Prostate gland (tissue), 2 donors: ENCODE measurements around the gene MFN2. TPM values are rescaled to one million over a fixed set of nuclear protein-coding genes. Genes with fewer than 3 reads are reported as not detected.

Experiments
- DNase-seq: peaks from one replicate; pipeline ENCODE4 v3.0.0-alpha.2; 2019; ENCODE audit warnings: low spot score
- H3K27ac ChIP-seq, 2 donors: fragments of 200-600 bp; sonication (generic); 2 replicates each; pipeline ENCODE4 v1.5.1; 2017 to 2019
- H3K27me3 ChIP-seq: fragments of 200-600 bp; sonication (generic); replicated peaks from 2 replicates; pipeline ENCODE4 v1.5.1; 2019; ENCODE audit not compliant: insufficient read depth
- H3K36me3 ChIP-seq, 2 donors: fragments of 200-600 bp; sonication (generic); 1 replicate in 1 of 2; 2 replicates in 1 of 2; pipeline versions ENCODE4 v1.5.1 to v1.8.1; 2017 to 2019
- H3K4me1 ChIP-seq: fragments of 200-600 bp; sonication (generic); replicated peaks from 2 replicates; pipeline ENCODE4 v1.5.1; 2019
- H3K4me3 ChIP-seq, 2 donors: fragments of 200-600 bp; sonication (generic); 2 replicates each; pipeline ENCODE4 v1.5.1; 2017 to 2019
- H3K9me3 ChIP-seq: fragments of 200-600 bp; sonication (generic); 2 replicates; pipeline ENCODE4 v1.5.1; 2017
- CTCF ChIP-seq, 4 experiments: fragments of 200-600 bp in 2 of 4; fragments of 450-650 bp in 2 of 4; sonication (generic) in 2 of 4; IDR thresholded peaks; 1 replicate in 3 of 4; 2 replicates in 1 of 4; pipeline ENCODE4 v1.5.1; 2016 to 2019; ENCODE audit warnings: antibody characterized with exemption in 4 of 4, mild to moderate bottlenecking in 2 of 4, moderate library complexity in 2 of 4
- POLR2A ChIP-seq: fragments of 450-650 bp; IDR thresholded peaks from one replicate; pipeline ENCODE4 v1.6.1; 2016; ENCODE audit warnings: antibody characterized with exemption, mild to moderate bottlenecking
- POLR2AphosphoS5 ChIP-seq: sonication (generic); formaldehyde crosslinking; IDR thresholded peaks from one replicate; pipeline ENCODE4 v1.6.1; 2017; ENCODE audit warnings: antibody characterized with exemption
- WGBS: methylation state at CpG from one replicate; pipeline ENCODE4 v1.1.5; 2018; 5-methylcytosine and 5-hydroxymethylcytosine counted together
- intact Hi-C: fragments of 100-400 bp; cut with DNase I; formaldehyde crosslinking; loops from one replicate; pipeline ENCODE4 v1.14.2; 2022
- microRNA-seq: library from miRNA; unstranded; fragments of <30 nt; microRNA quantifications from one replicate; pipeline ENCODE4, GENCODE V29; 2016
- small RNA-seq, 2 donors: library from RNA; depleted of rRNA; stranded (forward); fragments of <200 nt; gene quantifications; one replicate each; pipeline ENCODE3, GENCODE V24; 2016
- total RNA-seq, 2 donors: library from RNA; depleted of rRNA; stranded (reverse); fragments of >200 nt; gene quantifications; one replicate each; pipeline ENCODE4 v1.1.0, GENCODE V29; 2016

Gene MFN2
- total RNA-seq, 2 donors from 2014 or later: 55.0 to 92.4 TPM

GRCh38 chr1:12059722-12060464 lies 79.6 kb downstream of the MFN2 start:
- intact Hi-C loops: no loop called here
- TF ChIP-seq CTCF (IDR thresholded peaks at IDR 0.05): no peak
- TF ChIP-seq POLR2A: no peak
- TF ChIP-seq POLR2AphosphoS5: no peak
- H3K4me1 ChIP-seq: no peaks in the 10 kb centered on the region

GRCh38 chr1:12060500-12060899 lies 80.3 kb downstream of the MFN2 start:
- Histone ChIP-seq H3K9me3 (no peaks in the 10 kb centered on the region), H3K4me1 (no peaks in the 10 kb centered on the region), H3K27ac (no peak overlapping the region), H3K27me3 (peaks cover 18% of the 10 kb centered on the region), H3K4me3 (no peak overlapping the region), H3K36me3 (no peaks in the 10 kb centered on the region)
- no peak for TF ChIP-seq POLR2AphosphoS5
- TF ChIP-seq CTCF (IDR thresholded peaks at IDR 0.05): no peak
- TF ChIP-seq POLR2A: no peak
- 98% methylated on average over 3 of the region's 3 CpGs for WGBS
- intact Hi-C loops: no loop called here
- DNase-seq: no peak

More at GRCh38 chr1:12059722-12060464, 79.6 kb downstream of the MFN2 start:
- Histone ChIP-seq H3K9me3 (no peaks in the 10 kb centered on the region), H3K27me3 (peaks cover 18% of the 10 kb centered on the region), H3K27ac (no peak overlapping the region), H3K4me3 (no peak overlapping the region), H3K36me3 (no peaks in the 10 kb centered on the region)
- no peak for DNase-seq
- 69% methylated on average over 7 of the region's 7 CpGs for WGBS

Small RNA genes within 50 kb of the gene (microRNA-seq; reads per million reads assigned to microRNA genes)
- 0.67 reads per million for gene MIR6729

Small RNA genes within 50 kb of the gene (small RNA-seq; reads per million reads assigned to genes)
- gene AL096840.1 (0 reads per million in 2 donors), gene MIR6729 (0 to 0.19 reads per million in 2 donors), gene RF00019 (0 reads per million in 2 donors), gene RN7SL649P (0 reads per million in 2 donors)

Other genes starting within 250 kb of the MFN2 start
- gene AGTRAP, start 244.3 kb upstream of the MFN2 start, total RNA-seq: 100 to 1,000 TPM; 114 to 123 TPM
- gene C1orf167, start 218.3 kb upstream of the MFN2 start, total RNA-seq: 1 to 10 TPM in 1 of 2 donors, not detected in 1; 10.0 TPM
- gene MTHFR, start 174.5 kb upstream of the MFN2 start, total RNA-seq: 10 to 100 TPM; 27.6 to 75.0 TPM
- gene CLCN6, start 174.3 kb upstream of the MFN2 start, total RNA-seq: 10 to 100 TPM; 13.4 to 45.0 TPM
- 1 to 10 TPM in 1 of 2 donors, not detected in 1; 1.3 TPM for gene NPPA, start 132.7 kb upstream of the MFN2 start, total RNA-seq
- not detected for gene NPPB, start 121.5 kb upstream of the MFN2 start, total RNA-seq
- gene KIAA2013, start 54.0 kb upstream of the MFN2 start, total RNA-seq: 100 to 1,000 TPM; 104 to 137 TPM
- 10 to 100 TPM; 73.6 to 80.2 TPM for gene PLOD1, start 45.7 kb upstream of the MFN2 start, total RNA-seq
- 10 to 100 TPM; 35.6 to 84.3 TPM for gene MIIP, start 39.1 kb downstream of the MFN2 start, total RNA-seq
- 1 to 10 TPM in 1 of 2 donors, under 1 TPM in 1; 0.32 to 4.7 TPM for gene TNFRSF8, start 82.9 kb downstream of the MFN2 start, total RNA-seq
- gene TNFRSF1B, start 186.5 kb downstream of the MFN2 start, total RNA-seq: 10 to 100 TPM; 10.9 to 18.4 TPM
- 10 to 100 TPM; 60.7 to 80.8 TPM for gene VPS13D, start 249.6 kb downstream of the MFN2 start, total RNA-seq